OCI-LY7 (cell line): Measurements from ENCODE around the gene ELOVL1.

Experiments used
- EZH2phosphoT487 ChIP-seq: fragments of 200-600 bp; sonication (generic); IDR thresholded peaks from 2 replicates; pipeline ENCODE4 v1.6.1; 2018; ENCODE audit warnings: low read depth, borderline replicate concordance, mild to moderate bottlenecking, mixed run types, antibody characterized with exemption, low read length, moderate library complexity, mixed read lengths
- TF ChIP-seq, protein P1 (sequence below): fragments of 200-600 bp; sonication (generic); conservative IDR thresholded peaks from 2 replicates; pipeline ENCODE4 v1.5.1; 2014; ENCODE audit warnings: mild to moderate bottlenecking, antibody characterized with exemption, low read length, moderate library complexity, mixed read lengths

DNA sequence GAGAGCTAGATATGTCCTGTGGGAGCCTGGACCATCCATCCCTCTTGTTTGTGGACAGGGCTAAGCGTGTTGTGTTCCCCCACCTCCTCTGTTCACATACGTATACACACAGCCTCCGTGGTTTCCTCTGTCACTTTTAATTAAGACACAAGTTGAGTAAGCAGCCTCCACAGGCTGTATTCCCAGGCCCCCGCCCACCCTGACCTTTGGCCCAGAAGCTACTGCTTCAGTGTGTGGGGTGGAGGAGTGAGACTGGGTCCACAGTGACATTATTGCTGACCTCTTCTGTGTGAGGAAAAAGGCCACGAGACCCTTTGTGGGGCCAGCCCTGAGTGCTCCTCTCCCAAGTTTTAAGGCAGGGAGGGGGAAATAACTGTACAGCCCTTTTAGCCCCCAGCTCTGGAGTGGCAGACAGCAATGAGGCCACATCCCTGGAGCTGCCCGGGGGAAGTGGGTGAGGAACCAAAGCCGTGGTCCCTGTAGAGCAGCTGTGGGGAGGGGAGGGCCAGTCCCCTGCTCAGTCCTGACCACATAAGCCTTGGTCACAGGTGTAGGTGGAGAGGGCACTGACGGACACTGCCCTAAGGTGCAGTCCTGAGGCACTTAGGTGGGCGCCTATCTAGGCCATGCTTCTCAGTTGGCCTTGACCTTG is 4.4 kb downstream of the ELOVL1 start:
- TF ChIP-seq, protein P1, sequence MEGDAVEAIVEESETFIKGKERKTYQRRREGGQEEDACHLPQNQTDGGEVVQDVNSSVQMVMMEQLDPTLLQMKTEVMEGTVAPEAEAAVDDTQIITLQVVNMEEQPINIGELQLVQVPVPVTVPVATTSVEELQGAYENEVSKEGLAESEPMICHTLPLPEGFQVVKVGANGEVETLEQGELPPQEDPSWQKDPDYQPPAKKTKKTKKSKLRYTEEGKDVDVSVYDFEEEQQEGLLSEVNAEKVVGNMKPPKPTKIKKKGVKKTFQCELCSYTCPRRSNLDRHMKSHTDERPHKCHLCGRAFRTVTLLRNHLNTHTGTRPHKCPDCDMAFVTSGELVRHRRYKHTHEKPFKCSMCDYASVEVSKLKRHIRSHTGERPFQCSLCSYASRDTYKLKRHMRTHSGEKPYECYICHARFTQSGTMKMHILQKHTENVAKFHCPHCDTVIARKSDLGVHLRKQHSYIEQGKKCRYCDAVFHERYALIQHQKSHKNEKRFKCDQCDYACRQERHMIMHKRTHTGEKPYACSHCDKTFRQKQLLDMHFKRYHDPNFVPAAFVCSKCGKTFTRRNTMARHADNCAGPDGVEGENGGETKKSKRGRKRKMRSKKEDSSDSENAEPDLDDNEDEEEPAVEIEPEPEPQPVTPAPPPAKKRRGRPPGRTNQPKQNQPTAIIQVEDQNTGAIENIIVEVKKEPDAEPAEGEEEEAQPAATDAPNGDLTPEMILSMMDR, result no peak
- no peak for TF ChIP-seq EZH2phosphoT487
